IMR-90 (cell line): ENCODE results near the gene TIMM44. TPM values are rescaled to one million over a fixed set of nuclear protein-coding genes. Genes with fewer than 3 reads are reported as not detected.

Experiments
- ATAC-seq: fragments of 200-7000 bp; cut with Tn5 transposase; 2 replicates; pipeline ENCODE4 v1.9.1; 2020; ENCODE audit warnings: low read depth, mild to moderate bottlenecking, moderate library complexity
- BruUV-seq: library from RNA; stranded (reverse); fragments of 400-500 nt; replicated peaks from 2 replicates; lab custom pipeline; 2021; lab: Mats Ljungman, UMichigan
- CTCF ChIA-PET: fragments of 300-600 bp; formaldehyde crosslinking; extraction: SDS; loops from one replicate; lab custom pipeline; 2021; ENCODE audit warnings: antibody characterized with exemption; lab: Yijun Ruan, JAX
- POLR2A ChIA-PET: fragments of 300-600 bp; sonication (Branson Sonifier 250); formaldehyde crosslinking; loops from one replicate; lab custom pipeline; 2022; ENCODE audit warnings: antibody characterized with exemption; ENCODE audit not compliant: unreplicated experiment; lab: Charles Lee
- DNase-seq: peaks from one replicate; pipeline ENCODE4 v3.0.0; 2013
- H2AFZ ChIP-seq: replicated peaks from 2 replicates; pipeline ENCODE3; 2013; ENCODE audit warnings: low read length, mild to moderate bottlenecking; ENCODE audit not compliant: poor library complexity
- H2AK5ac ChIP-seq: 2 replicates; pipeline ENCODE4 v1.6.1; 2013; ENCODE audit warnings: low read depth, low read length, inconsistent platforms
- H2AK9ac ChIP-seq: replicated peaks from 2 replicates; pipeline ENCODE3; 2013; ENCODE audit warnings: mild to moderate bottlenecking, low read depth, low read length, moderate library complexity; ENCODE audit not compliant: poor library complexity
- H2BK120ac ChIP-seq: 2 replicates; pipeline ENCODE4 v1.6.1; 2013; ENCODE audit warnings: low read depth, low read length, inconsistent platforms
- H2BK15ac ChIP-seq: 3 replicates; pipeline ENCODE4 v1.6.1; 2013; ENCODE audit warnings: low read depth, low read length, inconsistent platforms
- H2BK20ac ChIP-seq: 2 replicates; pipeline ENCODE4 v1.6.1; 2013; ENCODE audit warnings: low read depth, mild to moderate bottlenecking, inconsistent platforms, low read length, moderate library complexity
- H2BK5ac ChIP-seq: 2 replicates; pipeline ENCODE4 v1.6.1; 2013; ENCODE audit warnings: mild to moderate bottlenecking, low read depth, low read length, inconsistent platforms; ENCODE audit not compliant: poor library complexity, severe bottlenecking
- H3K14ac ChIP-seq: replicated peaks from 2 replicates; pipeline ENCODE4 v1.6.1; 2013; ENCODE audit warnings: low read depth, low read length, inconsistent platforms
- H3K18ac ChIP-seq: 2 replicates; pipeline ENCODE4 v1.6.1; 2013; ENCODE audit warnings: low read depth, low read length, control low read depth
- H3K23ac ChIP-seq: 2 replicates; pipeline ENCODE4 v1.6.1; 2013; ENCODE audit warnings: low read depth, low read length, inconsistent platforms
- H3K27ac ChIP-seq: 2 replicates; pipeline ENCODE4 v1.5.1; 2013; ENCODE audit warnings: mild to moderate bottlenecking, control low read depth, low read length; ENCODE audit not compliant: insufficient read depth
- H3K27me3 ChIP-seq: 2 replicates; pipeline ENCODE4 v1.6.1; 2013; ENCODE audit warnings: low read length; ENCODE audit not compliant: control insufficient read depth, insufficient read depth
- H3K36me3 ChIP-seq: 2 replicates; pipeline ENCODE4 v1.6.1; 2013; ENCODE audit warnings: low read length, mixed read lengths; ENCODE audit not compliant: control insufficient read depth, insufficient read depth
- H3K4ac ChIP-seq: 2 replicates; pipeline ENCODE4 v1.6.1; 2013; ENCODE audit warnings: low read depth, low read length, inconsistent platforms
- H3K4me1 ChIP-seq: 2 replicates; pipeline ENCODE4 v1.6.1; 2013; ENCODE audit warnings: low read length, mixed read lengths; ENCODE audit not compliant: control insufficient read depth, insufficient read depth
- H3K4me2 ChIP-seq: 2 replicates; pipeline ENCODE4 v1.6.1; 2013; ENCODE audit warnings: low read depth, mild to moderate bottlenecking, control low read depth, low read length, moderate library complexity
- H3K4me3 ChIP-seq: 2 replicates; pipeline ENCODE4 v1.5.1; 2013; ENCODE audit warnings: low read depth, mild to moderate bottlenecking, control low read depth, low read length, moderate library complexity; ENCODE audit not compliant: insufficient read depth
- H3K56ac ChIP-seq: 2 replicates; pipeline ENCODE4 v1.6.1; 2013; ENCODE audit warnings: low read length, inconsistent platforms; ENCODE audit not compliant: insufficient read depth; ENCODE audit errors: extremely low read depth
- H3K79me1 ChIP-seq, 2 experiments: 2 replicates each; pipeline ENCODE4 v1.6.1; 2013; ENCODE audit warnings: low read length in 2 of 2, inconsistent platforms in 1 of 2, low read depth in 1 of 2
- H3K9ac ChIP-seq: 2 replicates; pipeline ENCODE4 v1.6.1; 2013; ENCODE audit warnings: low read depth, low read length, control low read depth
- H3K9me1 ChIP-seq: 2 replicates; pipeline ENCODE4 v1.6.1; 2013; ENCODE audit warnings: low read length, inconsistent platforms; ENCODE audit not compliant: insufficient read depth
- H3K9me3 ChIP-seq: 2 replicates; pipeline ENCODE4 v1.6.1; 2013; ENCODE audit warnings: low read length; ENCODE audit not compliant: control insufficient read depth, insufficient read depth
- H4K20me1 ChIP-seq: 2 replicates; pipeline ENCODE4 v1.6.1; 2013; ENCODE audit warnings: low read length, inconsistent platforms; ENCODE audit not compliant: insufficient read depth
- H4K5ac ChIP-seq: 2 replicates; pipeline ENCODE4 v1.6.1; 2013; ENCODE audit warnings: mild to moderate bottlenecking, low read depth, low read length, control low read depth
- H4K8ac ChIP-seq, 2 experiments: 2 replicates each; pipeline ENCODE4 v1.6.1; 2013; ENCODE audit warnings: low read depth in 2 of 2, low read length in 2 of 2, control low read depth in 1 of 2, inconsistent platforms in 1 of 2
- H4K91ac ChIP-seq: 2 replicates; pipeline ENCODE4 v1.6.1; 2013; ENCODE audit warnings: low read depth, low read length, inconsistent platforms; ENCODE audit not compliant: insufficient read depth
- BHLHE40 ChIP-seq: fragments of 150-350 bp; IDR thresholded peaks from 2 replicates; pipeline ENCODE4 v1.6.1; 2016; ENCODE audit warnings: mild to moderate bottlenecking, low read depth, low read length
- CHD1 ChIP-seq: IDR thresholded peaks from 2 replicates; pipeline ENCODE4 v1.6.1; 2012; ENCODE audit warnings: low read depth, low read length, improper control_type of control experiment
- ELK1 ChIP-seq: fragments of 150-350 bp; IDR thresholded peaks from 2 replicates; pipeline ENCODE4 v1.6.1; 2016; ENCODE audit warnings: low read depth, mild to moderate bottlenecking, low read length, moderate library complexity, borderline replicate concordance
- MAZ ChIP-seq: IDR thresholded peaks from 2 replicates; pipeline ENCODE4 v1.6.1; 2012; ENCODE audit warnings: low read depth, mild to moderate bottlenecking, low read length, improper control_type of control experiment, moderate library complexity, borderline replicate concordance
- MXI1 ChIP-seq: IDR thresholded peaks from 2 replicates; pipeline ENCODE4 v1.6.1; 2012; ENCODE audit warnings: low read depth, mild to moderate bottlenecking, low read length, moderate library complexity, borderline replicate concordance
- WGBS, 2 experiments: methylation state at CpG; one replicate each; pipeline versions ENCODE4 v1.1.5 to v1.1.7; 2013; ENCODE audit warnings: missing lambda C conversion rate in 2 of 2; ENCODE audit not compliant: insufficient read length in 1 of 2; ENCODE audit errors: extremely low coverage in 2 of 2; 5-methylcytosine and 5-hydroxymethylcytosine counted together
- dilution Hi-C: fragments of 300-500 bp; cut with HindIII; formaldehyde crosslinking; loops from one replicate; pipeline ENCODE4 v1.14.3; 2018; ENCODE audit warnings: low sequenced_read_pairs; ENCODE audit not compliant: unreplicated experiment
- in situ Hi-C: fragments of 300-500 bp; cut with MboI; formaldehyde crosslinking; loops from 3 replicates; pipeline ENCODE4 v1.14.3; 2019; ENCODE audit warnings: low sequenced_read_pairs, inconsistent platforms, mixed read lengths
- intact Hi-C: fragments of 100-400 bp; cut with micrococcal nuclease; formaldehyde crosslinking; loops from 2 replicates; pipeline ENCODE4 v1.10.0; 2022
- polyA plus RNA-seq, 3 experiments: library from polyadenylated mRNA; depleted of rRNA; stranded (reverse); fragments of >200 nt; gene quantifications; 2 replicates each; pipeline ENCODE4 v1.2.3, GENCODE V29; 2012; ENCODE audit warnings: low replicate concordance in 1 of 3
- total RNA-seq: library from RNA; depleted of rRNA; stranded (reverse); fragments of >200 nt; gene quantifications from 2 replicates; pipeline ENCODE4 v1.2.3, GENCODE V29; 2012

The TIMM44 gene
- total and polyA plus RNA-seq, 2 of the 4 experiments (the other 2 are of a cell fraction): 37.6 to 52.3 TPM

DNA sequence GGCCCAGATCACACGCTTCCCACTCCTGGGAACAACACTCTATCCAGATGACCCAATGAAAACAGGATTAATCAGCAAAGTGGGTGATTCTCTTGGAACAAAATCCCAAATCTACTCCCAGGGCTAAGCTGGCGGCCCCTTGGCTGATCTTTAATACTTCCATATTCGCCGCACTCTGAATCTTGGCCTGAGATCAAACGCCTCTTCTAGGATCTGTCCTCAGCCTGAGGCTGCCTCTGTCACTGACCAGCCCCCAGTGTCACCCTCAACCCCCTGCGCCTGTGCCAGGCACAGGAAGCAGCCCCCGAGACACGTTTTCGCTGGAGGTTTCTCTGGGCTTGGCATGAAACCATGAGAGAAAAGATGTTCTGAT is 15.1 kb downstream of the TIMM44 start:
- TF ChIP-seq ELK1 (no peak), CHD1 (no peak), MAZ (no peak), MXI1 (no peak), BHLHE40 (no peak)
- POLR2A ChIA-PET: interaction anchor here (0.6 to 1.0 kb wide), 3 partner anchors 9 to 462 kb away, joined by 3 to 5 read pairs (median 4); partner anchors contain the start of gene RAB11B
- peaks cover 21% of the 10 kb centered on the region for H3K4me1 ChIP-seq
- peak overlapping the region; percentile 6 for H3K4me2 ChIP-seq
- ATAC-seq: no peak
- no peaks in the 10 kb centered on the region for H3K27me3 ChIP-seq
- in situ Hi-C loops (no loop called here), intact Hi-C loops (no loop called here), dilution Hi-C loops (no loop called here)
- H3K9me1 ChIP-seq: peaks cover 9% of the 10 kb centered on the region; the same call in 1 of the 2 replicates
- peaks cover 7 to 17% of the 10 kb centered on the region in 2 experiments; a peak in 2 of 4 replicates for H3K79me1 ChIP-seq
- peak overlapping the region; percentile 54 for H3K18ac ChIP-seq
- no peak overlapping the region for H2AFZ ChIP-seq
- DNase-seq: no peak
- H3K27ac ChIP-seq: peak overlapping the region; percentile 95
- H3K9me3 ChIP-seq: no peaks in the 10 kb centered on the region
- no peak overlapping the region; the same call in 1 of the 2 replicates for H3K14ac ChIP-seq
- H4K5ac ChIP-seq: peak overlapping the region; percentile 38
- peaks cover 15% of the 10 kb centered on the region for H4K20me1 ChIP-seq
- H2BK120ac ChIP-seq: peak overlapping the region; percentile 23
- peak overlapping the region; percentile 13; the same call in 1 of the 2 replicates for H3K23ac ChIP-seq
- BruUV-seq: no TSS peak
- peak overlapping the region; percentile 86 for H2AK9ac ChIP-seq
- H2AK5ac ChIP-seq: peak overlapping the region; percentile 90; the same call in 1 of the 2 replicates
- H3K9ac ChIP-seq: peak overlapping the region; percentile 40
- 0 out of 2 replicates have a peak overlapping the region, but pooled peaks have one; percentile 27 for H2BK20ac ChIP-seq
- H4K8ac ChIP-seq: peak overlapping the region; percentile 3 to 72; a peak in 2 of 4 replicates
- H4K91ac ChIP-seq: peak overlapping the region; percentile 29
- peak overlapping the region; percentile 80 for H3K4ac ChIP-seq
- H3K36me3 ChIP-seq: peaks cover 29% of the 10 kb centered on the region
- peak overlapping the region; percentile 64; the same call in 1 of the 2 replicates for H3K56ac ChIP-seq
- H2BK15ac ChIP-seq: peak overlapping the region; percentile 13; the same call in 1 of the 3 replicates
- CTCF ChIA-PET: interaction anchor here (0.9 to 1.9 kb wide), 4 partner anchors 11 to 60 kb away, joined by 3 to 10 read pairs (median 4); no protein-coding TSS in a partner anchor
- H3K4me3 ChIP-seq: no peak overlapping the region
- no CpG with 5 or more reads among the region's 9 CpGs for WGBS, 2 experiments
- peak overlapping the region; percentile 80 for H2BK5ac ChIP-seq
